Spinal cord (tissue), 10 donors: ENCODE data around the gene UBE2Z. TPM values are rescaled to one million over a fixed set of nuclear protein-coding genes. Genes with fewer than 3 reads are reported as not detected.
"Not testable (repeated sequence)": the region's sequence is repeated elsewhere in the genome, so short reads cannot be mapped to it uniquely, and the experiment has no call there.

Experiments
- DNase-seq, 6 donors: peaks; one replicate each; pipeline versions ENCODE4 v3.0.0 to v3.0.0-alpha.2; 2013 to 2015; ENCODE audit warnings: low spot score in 6 of 6, low read depth in 4 of 6
- H3K27ac ChIP-seq: one replicate; pipeline ENCODE4 v1.5.1; 2013; ENCODE audit warnings: low read depth, low read length, control low read depth
- H3K27me3 ChIP-seq: one replicate; pipeline ENCODE4 v1.6.1; 2013; ENCODE audit warnings: low read length; ENCODE audit not compliant: control insufficient read depth, insufficient read depth
- H3K36me3 ChIP-seq: one replicate; pipeline ENCODE4 v1.6.1; 2013; ENCODE audit warnings: low read length; ENCODE audit not compliant: control insufficient read depth, insufficient read depth
- H3K4me1 ChIP-seq: one replicate; pipeline ENCODE4 v1.6.1; 2013; ENCODE audit warnings: low read length; ENCODE audit not compliant: control insufficient read depth, insufficient read depth
- H3K4me3 ChIP-seq: one replicate; pipeline ENCODE4 v1.5.1; 2013; ENCODE audit warnings: low read depth, low read length, control low read depth
- H3K9me3 ChIP-seq: one replicate; pipeline ENCODE4 v1.6.1; 2013; ENCODE audit warnings: low read length; ENCODE audit not compliant: control insufficient read depth, insufficient read depth
- WGBS: methylation state at CpG from one replicate; pipeline ENCODE4 v1.1.5; 2013; ENCODE audit warnings: missing lambda C conversion rate; ENCODE audit not compliant: insufficient coverage; 5-methylcytosine and 5-hydroxymethylcytosine counted together
- polyA plus RNA-seq, 2 donors: library from polyadenylated mRNA; unstranded; fragments of 120-200 nt; gene quantifications; one replicate each; pipeline ENCODE4 v1.2.1, GENCODE V29; 2013; ENCODE audit not compliant: insufficient read length in 2 of 2
- total RNA-seq, 2 donors: library from RNA; depleted of rRNA in 1 of 2; stranded (reverse); fragments of 120-200 nt in 1 of 2; fragments of >200 nt in 1 of 2; gene quantifications; one replicate each; pipeline versions ENCODE4 v1.2.3 to v1.2.4, GENCODE V29; 2013 to 2014
- donor health status: healthy.

UBE2Z gene
- total and polyA plus RNA-seq, 4 donors, result 54.1 to 89.3 (median 73.0) TPM

DNA sequence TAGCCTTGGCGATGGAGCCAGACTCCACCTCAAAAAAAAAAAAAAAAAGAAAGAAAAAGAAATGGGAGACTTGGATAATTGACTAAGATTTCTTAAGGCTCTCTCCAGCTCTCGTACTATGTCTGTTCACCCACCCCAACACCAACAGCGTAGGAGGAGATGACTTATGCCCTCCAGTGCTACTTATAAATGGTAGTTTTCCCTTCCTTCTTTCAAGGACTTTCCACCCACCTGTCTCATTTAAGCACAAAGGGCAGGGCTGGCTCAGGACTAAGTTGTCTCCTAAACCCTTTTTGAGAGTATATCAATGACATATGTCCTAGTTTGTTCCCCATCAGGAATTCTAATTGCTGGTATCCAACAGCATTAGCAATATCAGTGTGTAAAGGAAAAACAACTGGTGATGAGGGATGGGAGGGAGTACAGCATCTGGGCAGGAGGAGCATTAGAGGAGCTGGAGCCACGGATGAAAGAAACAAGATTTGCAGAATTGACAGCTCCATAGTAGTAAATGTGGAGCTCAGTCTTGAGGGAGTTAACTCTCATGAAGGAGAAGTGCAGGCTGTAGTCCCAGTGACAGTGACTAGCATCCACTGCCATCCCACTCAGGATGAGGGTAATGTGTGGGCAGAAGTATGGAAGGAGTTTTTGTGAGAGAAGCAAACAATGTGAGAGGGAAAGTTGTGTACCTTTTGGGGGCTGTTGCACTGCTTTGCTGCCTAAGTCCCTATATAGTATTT lies 17.2 kb downstream of the UBE2Z start:
- no peak overlapping the region for H3K4me3 ChIP-seq
- no peaks in the 10 kb centered on the region for H3K9me3 ChIP-seq
- H3K27me3 ChIP-seq, result no peaks in the 10 kb centered on the region
- no peak overlapping the region for H3K27ac ChIP-seq
- no CpG with 5 or more reads among the region's 4 CpGs for WGBS
- H3K36me3 ChIP-seq, result peaks cover 77% of the 10 kb centered on the region
- no peak for DNase-seq
- H3K4me1 ChIP-seq, result peaks cover 6% of the 10 kb centered on the region

DNA sequence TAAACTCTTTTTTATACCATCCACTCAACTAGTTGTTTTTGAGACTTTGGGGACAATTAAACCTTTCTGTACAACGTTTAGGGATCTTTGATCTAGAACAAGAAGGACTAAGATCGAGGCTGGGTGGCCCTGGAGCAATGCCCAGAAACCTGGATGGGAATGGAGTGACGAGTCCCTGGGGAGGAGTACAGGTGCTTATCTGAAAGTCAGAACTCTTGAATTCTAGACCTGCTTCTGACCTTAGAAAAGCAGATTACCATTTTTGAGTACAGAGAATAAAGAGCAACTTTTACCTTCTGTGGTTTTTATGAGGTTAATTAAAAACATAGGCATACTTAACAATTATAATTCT lies 17.8 kb downstream of the UBE2Z start:
- Histone ChIP-seq H3K9me3 (no peaks in the 10 kb centered on the region), H3K36me3 (peaks cover 73% of the 10 kb centered on the region), H3K27me3 (no peaks in the 10 kb centered on the region), H3K4me3 (no peak overlapping the region), H3K4me1 (peaks cover 6% of the 10 kb centered on the region), H3K27ac (no peak overlapping the region)
- 45% methylated on average over 3 of the region's 3 CpGs for WGBS
- DNase-seq, result no peak

DNA sequence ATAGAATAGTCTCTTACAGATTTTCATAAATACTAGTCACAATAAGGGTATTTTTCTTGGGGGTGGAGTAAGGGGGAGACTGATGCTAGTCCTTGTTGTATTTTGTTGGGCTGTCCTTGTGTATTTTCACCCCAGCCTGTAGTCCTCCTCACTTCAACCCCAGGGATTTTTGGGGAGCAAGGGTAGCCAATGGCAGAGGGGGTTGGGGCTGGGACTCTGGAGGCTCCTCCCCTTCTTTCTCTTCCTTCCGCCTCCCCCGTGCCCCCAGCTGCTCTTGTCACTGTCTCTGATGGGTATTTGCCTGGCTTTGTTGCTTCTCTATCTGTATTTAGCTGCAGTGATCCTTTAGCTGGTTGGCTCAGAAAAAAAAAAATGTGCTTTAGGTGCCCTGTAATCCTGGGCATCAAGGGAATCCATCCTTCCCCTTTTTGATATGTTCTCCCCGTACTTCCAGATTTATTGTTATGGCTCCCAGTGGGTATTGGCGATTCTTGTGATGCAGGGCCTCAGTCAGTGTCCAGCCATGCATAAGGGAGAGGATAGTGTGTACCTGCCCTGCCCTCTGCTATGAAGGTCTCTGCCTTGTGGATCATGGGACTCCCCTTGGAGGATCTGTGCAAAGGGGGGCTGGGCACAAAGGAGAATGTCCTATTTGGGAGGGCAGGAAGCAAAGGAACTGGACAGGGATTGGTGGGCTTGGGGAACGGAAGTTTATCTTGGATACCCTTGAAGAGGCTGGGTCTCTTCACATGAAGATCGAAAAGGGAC lies 20.0 kb downstream of the UBE2Z start:
- peaks cover 6% of the 10 kb centered on the region for H3K4me1 ChIP-seq
- no peak overlapping the region for H3K27ac ChIP-seq
- WGBS, result 70% methylated on average over 1 of the region's 6 CpGs

DNA sequence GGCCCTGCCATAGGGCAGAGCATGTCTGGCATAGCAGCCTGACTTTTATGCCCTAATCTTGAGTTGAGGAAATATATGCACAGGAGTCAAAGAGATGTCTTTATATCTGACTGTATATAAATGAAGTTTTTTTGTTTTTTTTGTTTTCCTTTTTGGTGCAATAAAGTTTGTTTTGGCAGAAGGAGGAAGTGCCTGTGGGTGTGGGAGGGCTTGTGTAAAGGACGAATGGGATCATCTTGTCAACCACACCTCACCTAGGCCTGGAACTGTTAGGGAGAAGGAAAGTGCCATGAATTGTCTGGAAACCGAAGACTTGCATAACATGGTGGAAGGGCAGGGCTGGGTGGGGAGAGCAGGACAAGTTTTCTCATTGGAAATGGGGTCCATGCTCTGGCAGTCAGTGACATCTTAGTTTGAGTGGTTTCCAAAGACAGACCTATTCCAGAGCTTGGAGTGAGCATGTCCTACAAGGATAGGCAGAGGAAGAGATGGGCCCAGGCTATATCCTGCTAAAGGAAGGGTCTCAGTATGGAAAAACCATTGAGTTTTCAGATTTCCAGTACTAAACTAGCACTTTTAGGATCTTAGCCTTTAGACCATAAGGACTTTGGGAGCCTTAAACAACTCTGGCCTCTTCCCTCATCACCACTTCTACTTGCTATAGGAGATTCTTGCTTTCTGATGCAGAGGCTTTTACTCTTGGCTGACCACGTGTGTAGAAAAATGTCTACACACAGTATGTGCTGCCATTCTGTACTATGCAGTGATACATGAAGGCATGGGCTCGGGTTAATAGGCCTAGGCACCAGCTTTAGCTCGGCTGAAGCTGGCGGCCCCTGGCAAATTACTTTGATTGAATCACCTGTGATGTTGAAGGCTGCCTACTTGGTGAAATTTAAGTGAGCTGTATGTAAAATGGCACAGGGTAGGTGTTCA lies 20.9 kb downstream of the UBE2Z start:
- no peak overlapping the region for H3K4me3 ChIP-seq
- H3K9me3 ChIP-seq, result no peaks in the 10 kb centered on the region
- peaks cover 70% of the 10 kb centered on the region for H3K36me3 ChIP-seq
- no peak overlapping the region for H3K27ac ChIP-seq
- 89% methylated on average over 1 of the region's 6 CpGs for WGBS
- no peak for DNase-seq
- peaks cover 6% of the 10 kb centered on the region for H3K4me1 ChIP-seq
- no peaks in the 10 kb centered on the region for H3K27me3 ChIP-seq

More for the DNA sequence above, 20.0 kb downstream of the UBE2Z start:
- no peak for DNase-seq
- Histone ChIP-seq H3K27me3 (no peaks in the 10 kb centered on the region), H3K9me3 (no peaks in the 10 kb centered on the region), H3K4me3 (no peak overlapping the region), H3K36me3 (peaks cover 72% of the 10 kb centered on the region)

DNA sequence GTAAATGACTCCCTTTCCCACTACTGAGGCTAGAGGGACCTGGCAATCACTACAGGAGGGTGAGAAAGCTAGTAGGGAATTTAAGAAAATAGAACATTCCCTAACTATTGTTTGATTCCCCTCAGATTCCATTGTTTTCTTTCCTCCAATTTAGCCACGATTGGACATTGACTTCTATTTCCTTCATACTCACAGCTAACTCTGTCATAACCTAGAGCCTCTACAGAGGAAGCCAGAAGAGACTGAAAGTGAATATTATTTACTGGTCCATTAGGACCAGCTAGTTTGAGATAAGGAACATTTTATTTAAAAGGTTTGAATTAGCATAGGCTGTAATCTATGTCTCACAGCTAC lies 21.6 kb downstream of the UBE2Z start:
- H3K9me3 ChIP-seq, result no peaks in the 10 kb centered on the region
- no peak overlapping the region for H3K4me3 ChIP-seq
- DNase-seq, result no peak
- no peaks in the 10 kb centered on the region for H3K27me3 ChIP-seq
- H3K4me1 ChIP-seq, result peaks cover 6% of the 10 kb centered on the region
- peaks cover 70% of the 10 kb centered on the region for H3K36me3 ChIP-seq
- WGBS, result no CpG with 5 or more reads among the region's 1 CpG
- no peak overlapping the region for H3K27ac ChIP-seq

DNA sequence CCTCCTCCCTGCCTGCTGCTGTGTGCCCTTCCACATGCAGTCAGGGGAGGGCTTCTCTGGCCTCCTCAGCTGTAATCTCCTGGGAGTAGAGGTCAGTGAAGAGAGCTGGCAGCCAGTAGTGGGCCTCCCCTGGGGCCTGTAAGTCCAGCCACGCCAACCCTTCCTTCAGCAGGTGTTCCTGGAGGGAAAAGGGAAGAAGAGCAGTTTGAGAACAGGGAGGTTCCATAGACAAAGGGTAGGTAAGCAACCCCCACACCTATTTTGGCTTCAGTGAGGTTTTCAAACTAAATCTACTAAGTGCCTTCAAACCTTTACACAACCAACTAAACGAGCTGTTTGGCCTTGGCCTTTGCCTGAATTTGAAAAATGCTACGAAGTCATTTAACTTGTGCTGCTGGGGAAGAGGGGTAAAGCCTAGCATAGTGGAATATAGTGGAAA lies 22.2 kb downstream of the UBE2Z start:
- Histone ChIP-seq H3K4me3 (no peak overlapping the region), H3K27ac (no peak overlapping the region), H3K9me3 (no peaks in the 10 kb centered on the region), H3K27me3 (no peaks in the 10 kb centered on the region), H3K36me3 (peaks cover 66% of the 10 kb centered on the region), H3K4me1 (peaks cover 6% of the 10 kb centered on the region)
- DNase-seq, result no peak
- no CpG with 5 or more reads among the region's 3 CpGs for WGBS

DNA sequence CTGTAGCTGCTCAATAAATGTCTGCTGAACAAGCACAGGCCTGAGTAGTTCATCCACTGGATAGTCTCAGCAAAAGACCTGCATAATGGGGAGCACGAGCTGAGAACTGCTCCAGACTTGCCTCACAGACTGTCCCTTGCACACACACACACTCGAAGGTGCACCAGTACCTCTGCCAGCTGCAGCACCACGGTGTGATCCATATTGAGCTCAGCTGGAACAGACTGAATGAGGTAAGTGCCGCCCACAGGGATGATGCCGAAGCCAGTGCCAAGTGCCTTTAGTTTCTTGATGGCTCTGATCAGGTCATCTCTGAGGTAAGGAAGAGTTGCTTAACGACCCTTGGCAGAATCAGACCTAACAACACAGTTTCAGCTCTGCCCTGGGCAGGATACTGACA lies 24.8 kb downstream of the UBE2Z start:
- Histone ChIP-seq H3K9me3 (no peaks in the 10 kb centered on the region), H3K4me1 (peaks cover 4% of the 10 kb centered on the region), H3K27ac (no peak overlapping the region), H3K27me3 (no peaks in the 10 kb centered on the region), H3K36me3 (peaks cover 59% of the 10 kb centered on the region), H3K4me3 (no peak overlapping the region)
- no peak for DNase-seq
- WGBS, result 96% methylated on average over 6 of the region's 6 CpGs

DNA sequence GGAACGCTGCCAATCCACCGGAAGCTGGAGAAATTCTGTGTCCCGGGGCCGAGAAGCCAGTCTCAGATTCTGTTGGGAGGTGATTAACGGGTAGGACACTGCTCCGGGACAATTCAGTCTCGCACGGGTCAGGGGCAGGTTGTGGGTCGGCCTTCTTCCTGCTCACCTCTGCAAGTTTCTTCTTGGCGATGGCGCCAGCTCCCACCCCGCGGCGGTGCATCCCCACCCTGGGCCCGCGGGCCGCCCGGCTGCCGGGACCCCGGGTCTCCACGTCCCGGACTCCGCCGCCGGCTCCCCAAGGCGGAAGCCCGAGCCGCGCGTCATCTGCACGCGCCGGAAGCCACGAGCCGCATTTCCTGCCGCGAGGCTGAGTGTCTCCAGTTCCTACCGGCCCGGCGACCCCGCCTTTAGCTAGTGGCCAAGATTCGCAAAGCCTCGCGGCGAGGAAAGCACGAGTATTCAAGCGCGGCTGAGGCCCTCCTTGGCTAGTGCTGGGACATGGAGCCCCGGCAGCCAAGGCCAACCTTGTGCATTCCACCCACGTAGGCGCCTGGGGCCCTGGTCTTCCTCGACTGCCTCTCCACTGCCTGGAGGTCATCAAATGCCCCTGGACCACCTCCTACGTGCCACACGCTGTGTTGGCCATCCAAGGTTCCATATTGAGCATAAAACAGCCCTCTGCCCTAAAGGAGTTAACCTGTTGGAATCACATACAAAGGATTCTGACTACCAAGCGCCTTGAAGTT lies 36.5 kb downstream of the UBE2Z start, which contains the start of gene SNF8:
SNF8 (minus strand) TSS at position 328 of the 746 bp plus-strand sequence; CDS start at position 220, 108 bp downstream.
- Histone ChIP-seq H3K27me3 (no peaks in the 10 kb centered on the region), H3K4me3 (peak within 1 kb of the TSS; percentile 84), H3K36me3 (peaks cover 11% of the 10 kb centered on the region), H3K9me3 (no peaks in the 10 kb centered on the region), H3K4me1 (peaks cover 25% of the 10 kb centered on the region), H3K27ac (peak within 1 kb of the TSS; percentile 93)
- DNase-seq, result peak; percentile 82 to 96 (median 85)
- under 1% methylated on average over 54 of the region's 55 CpGs for WGBS

DNA sequence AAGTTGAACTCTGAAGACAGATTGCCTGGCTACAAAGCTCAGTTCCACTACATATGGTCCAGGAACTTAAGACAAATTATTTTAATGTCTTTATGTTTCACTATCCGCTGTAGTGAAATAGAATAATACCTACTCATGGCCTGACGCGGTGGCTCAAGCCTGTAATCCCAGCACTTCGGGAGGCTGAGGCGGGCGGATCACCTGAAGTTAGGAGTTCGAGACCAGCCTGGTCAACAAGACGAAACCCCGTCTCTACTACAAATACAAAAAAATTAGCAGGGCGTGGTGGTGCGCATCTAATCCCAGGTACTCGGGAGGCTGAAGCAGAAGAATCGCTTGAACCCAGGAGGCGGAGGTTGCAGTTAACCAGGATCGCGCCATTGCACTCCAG lies 37.0 kb downstream of the UBE2Z start:
- not testable (repeated sequence) for H3K27me3 ChIP-seq, H3K36me3 ChIP-seq, DNase-seq, H3K9me3 ChIP-seq
- Histone ChIP-seq H3K4me3 (peak overlapping the region; percentile 84), H3K27ac (peak overlapping the region; percentile 93), H3K4me1 (peaks cover 25% of the 10 kb centered on the region)
- 100% methylated on average over 2 of the region's 16 CpGs for WGBS
